Ovary (tissue), 9 donors: Measurements from ENCODE around the gene B4GALNT2. TPM values are rescaled to one million over a fixed set of nuclear protein-coding genes. Genes with fewer than 3 reads are reported as not detected.
"Not testable (repeated sequence)": the region's sequence is repeated elsewhere in the genome, so short reads cannot be mapped to it uniquely, and the experiment has no call there.

Source experiments
- DNase-seq, 5 donors: peaks; one replicate each; pipeline ENCODE4 v3.0.0-alpha.2; 2019 to 2020
- H3K27ac ChIP-seq, 2 donors: fragments of 200-600 bp; one replicate each; pipeline versions ENCODE4 v1.5.1 to v1.8.0; 2019 to 2022
- H3K27me3 ChIP-seq: fragments of 200-600 bp; one replicate; pipeline ENCODE4 v1.8.0; 2022
- H3K36me3 ChIP-seq: fragments of 200-600 bp; sonication (generic); one replicate; pipeline ENCODE4 v1.5.1; 2019
- H3K4me1 ChIP-seq: one replicate; pipeline ENCODE4 v1.8.1; 2013; ENCODE audit warnings: mild to moderate bottlenecking, moderate library complexity; ENCODE audit not compliant: insufficient read depth
- H3K4me3 ChIP-seq: fragments of 200-600 bp; sonication (generic); one replicate; pipeline ENCODE4 v1.5.1; 2017
- H3K9me3 ChIP-seq, 2 donors: fragments of 200-600 bp in 1 of 2; sonication (generic) in 1 of 2; one replicate each; pipeline versions ENCODE4 v1.5.1 to v1.8.1; 2013 to 2019; ENCODE audit warnings: mild to moderate bottlenecking in 1 of 2, moderate library complexity in 1 of 2
- EP300 ChIP-seq: sonication (generic); formaldehyde crosslinking; IDR thresholded peaks from one replicate; pipeline ENCODE4 v1.6.1; 2017; ENCODE audit warnings: antibody characterized with exemption
- POLR2A ChIP-seq: fragments of 450-650 bp; IDR thresholded peaks from one replicate; pipeline ENCODE4 v1.6.1; 2017; ENCODE audit warnings: antibody characterized with exemption, mild to moderate bottlenecking, moderate library complexity
- WGBS, 3 donors: extraction: QIAGEN DNeasy Blood & Tissue Kit in 1 of 3; methylation state at CpG; one replicate each; pipeline versions ENCODE4 v1.1.5 to v1.1.7; 2013 to 2017; 5-methylcytosine and 5-hydroxymethylcytosine counted together
- intact Hi-C, 4 donors: fragments of 100-400 bp; cut with DNase I; formaldehyde crosslinking; loops; one replicate each; pipeline versions ENCODE4 v1.11.0 to v1.15.1; 2022 to 2023
- polyA plus RNA-seq, 2 donors: library from polyadenylated mRNA; stranded (reverse); fragments of 200-250 nt in 1 of 2; fragments of 350-450 nt in 1 of 2; fragmentation: Illumina TruSeq in 1 of 2; extraction: RNeasy Lipid Tissue Mini Kit (QIAGEN cat#74804) in 1 of 2; gene quantifications; one replicate each; pipeline ENCODE4 v1.2.3, GENCODE V29; 2013 to 2014
- total RNA-seq, 7 donors: library from RNA; depleted of rRNA in 2 of 7; stranded (reverse); fragments of >200 nt in 2 of 7; fragmentation: NEBNext Ultra II Directional in 3 of 7; extraction: Animal tissue kit (Norgen Biotek cat#: 25700) in 3 of 7; gene quantifications; one replicate each; pipeline versions ENCODE4 v1.1.0 to v1.2.4, GENCODE V29; 2016 to 2023
- TF ChIP-seq, protein P1 (sequence below), 3 donors: fragments of 450-650 bp in 2 of 3; fragments of 200-600 bp in 1 of 3; IDR thresholded peaks; one replicate each; pipeline versions ENCODE4 v1.5.1 to v1.8.0; 2016 to 2022; ENCODE audit warnings: antibody characterized with exemption in 3 of 3, mild to moderate bottlenecking in 1 of 3
- donor health status: DM: no; HTN: no; CAD: no; lungs with moderate emphysema.
- donor health status: DM: no; HTN: no; CAD: no.
- donor health status: Bipolar disorder and iron deficiency.
- donor health status: DM: yes; HTN: yes; CAD: no.
- donor health status: DM: no; HTN: no; CAD: no.
- donor health status: DM: yes; HTN: yes; CAD: no.

Gene B4GALNT2
- total and polyA plus RNA-seq, 9 donors: under 0.01 to 0.03 (median 0.03) TPM; not detected in 5

DNA sequence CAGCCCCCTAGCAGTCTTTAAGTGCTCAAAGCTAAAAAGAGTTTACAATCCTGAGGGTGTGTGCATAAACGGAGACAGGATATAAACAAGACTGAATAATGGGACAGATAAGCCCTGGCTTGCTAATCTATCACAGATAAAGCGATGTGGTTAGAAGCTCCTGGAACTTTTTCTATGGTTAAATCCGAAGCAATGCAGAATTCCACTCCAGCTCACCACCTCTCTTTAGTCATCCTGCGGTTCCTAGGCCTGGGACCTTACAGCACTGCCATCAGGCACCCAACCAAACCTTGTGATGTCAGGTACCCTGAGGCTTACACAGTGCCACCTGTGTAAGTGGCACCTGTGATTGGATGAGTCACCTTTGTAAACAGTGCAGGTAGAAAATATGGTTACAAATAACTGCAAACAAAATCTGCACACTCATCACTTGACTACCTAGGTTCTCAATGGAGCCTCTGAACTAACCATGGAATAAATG, 31.5 kb upstream of the B4GALNT2 start:
- WGBS, 3 donors: 50 to 65% (median 62%) methylated on average over 4 of the region's 4 CpGs
- no peak overlapping the region for H3K27ac ChIP-seq
- TF ChIP-seq EP300 (no peak), POLR2A (no peak)
- TF ChIP-seq, protein P1, sequence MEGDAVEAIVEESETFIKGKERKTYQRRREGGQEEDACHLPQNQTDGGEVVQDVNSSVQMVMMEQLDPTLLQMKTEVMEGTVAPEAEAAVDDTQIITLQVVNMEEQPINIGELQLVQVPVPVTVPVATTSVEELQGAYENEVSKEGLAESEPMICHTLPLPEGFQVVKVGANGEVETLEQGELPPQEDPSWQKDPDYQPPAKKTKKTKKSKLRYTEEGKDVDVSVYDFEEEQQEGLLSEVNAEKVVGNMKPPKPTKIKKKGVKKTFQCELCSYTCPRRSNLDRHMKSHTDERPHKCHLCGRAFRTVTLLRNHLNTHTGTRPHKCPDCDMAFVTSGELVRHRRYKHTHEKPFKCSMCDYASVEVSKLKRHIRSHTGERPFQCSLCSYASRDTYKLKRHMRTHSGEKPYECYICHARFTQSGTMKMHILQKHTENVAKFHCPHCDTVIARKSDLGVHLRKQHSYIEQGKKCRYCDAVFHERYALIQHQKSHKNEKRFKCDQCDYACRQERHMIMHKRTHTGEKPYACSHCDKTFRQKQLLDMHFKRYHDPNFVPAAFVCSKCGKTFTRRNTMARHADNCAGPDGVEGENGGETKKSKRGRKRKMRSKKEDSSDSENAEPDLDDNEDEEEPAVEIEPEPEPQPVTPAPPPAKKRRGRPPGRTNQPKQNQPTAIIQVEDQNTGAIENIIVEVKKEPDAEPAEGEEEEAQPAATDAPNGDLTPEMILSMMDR (IDR thresholded peaks at IDR 0.05): no peak
- no peaks in the 10 kb centered on the region for H3K9me3 ChIP-seq
- no peak for DNase-seq
- H3K4me3 ChIP-seq: no peak overlapping the region
- no peaks in the 10 kb centered on the region for H3K36me3 ChIP-seq
- H3K4me1 ChIP-seq: no peaks in the 10 kb centered on the region
- H3K27me3 ChIP-seq: no peaks in the 10 kb centered on the region
- intact Hi-C loops: no loop called here

DNA sequence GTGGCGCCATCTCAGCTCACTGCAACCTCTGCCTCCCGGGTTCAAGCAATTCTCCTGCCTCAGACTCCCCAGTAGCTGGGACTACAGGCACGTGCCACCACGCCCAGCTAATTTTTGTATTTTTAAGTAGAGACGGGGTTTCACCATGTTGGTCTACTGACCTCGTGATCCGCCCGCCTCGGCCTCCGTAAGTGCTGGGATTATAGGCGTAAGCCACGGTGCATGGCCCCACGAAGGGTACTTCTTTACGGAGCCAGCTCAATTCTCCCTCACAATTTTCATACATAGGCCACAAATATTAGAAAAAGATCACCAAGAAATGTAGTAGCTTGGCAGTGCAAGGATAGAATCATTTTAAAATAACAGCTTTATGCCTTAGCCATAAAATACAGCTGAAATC, 29.2 kb upstream of the B4GALNT2 start:
- H3K9me3 ChIP-seq, H3K27ac ChIP-seq, H3K4me3 ChIP-seq, H3K36me3 ChIP-seq, H3K27me3 ChIP-seq, H3K4me1 ChIP-seq, DNase-seq, intact Hi-C loops: not testable (repeated sequence)
- WGBS, 3 donors: 93% methylated on average over 14 of the region's 14 CpGs

DNA sequence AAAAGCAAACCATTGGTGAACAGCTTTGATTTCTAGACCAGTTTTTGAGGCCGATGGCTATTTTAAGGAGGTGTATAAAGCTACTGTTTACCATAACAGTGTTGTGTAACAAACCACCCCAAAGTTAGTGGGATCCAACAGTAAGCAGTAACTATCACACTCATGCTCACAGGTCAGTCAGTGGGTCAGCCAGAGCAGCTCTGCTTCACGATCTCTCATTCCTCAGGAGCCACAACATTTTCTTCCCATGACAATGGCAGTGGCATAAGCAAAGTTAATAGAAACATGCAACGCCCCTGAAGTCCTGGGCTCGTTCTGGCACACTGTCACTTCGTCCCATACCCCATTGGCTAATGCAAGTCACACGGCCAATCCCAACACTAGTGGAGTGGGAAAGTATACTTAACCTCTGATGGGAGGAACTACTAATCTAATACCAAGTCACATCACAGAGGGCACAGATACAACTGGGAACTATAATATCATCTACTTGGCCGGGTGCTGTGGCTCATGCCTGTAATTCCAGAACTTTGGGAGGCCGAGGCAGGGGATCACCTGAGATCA, 28.0 kb upstream of the B4GALNT2 start:
- DNase-seq: no peak
- Histone ChIP-seq H3K27me3 (no peaks in the 10 kb centered on the region), H3K4me1 (no peaks in the 10 kb centered on the region), H3K9me3 (no peaks in the 10 kb centered on the region), H3K36me3 (no peaks in the 10 kb centered on the region), H3K27ac (no peak overlapping the region), H3K4me3 (no peak overlapping the region)
- intact Hi-C loops: no loop called here
- TF ChIP-seq EP300: no peak
- no peak for TF ChIP-seq POLR2A
- TF ChIP-seq, protein P1 (IDR thresholded peaks at IDR 0.05): no peak
- WGBS, 3 donors: 70 to 83% (median 75%) methylated on average over 8 of the region's 8 CpGs

DNA sequence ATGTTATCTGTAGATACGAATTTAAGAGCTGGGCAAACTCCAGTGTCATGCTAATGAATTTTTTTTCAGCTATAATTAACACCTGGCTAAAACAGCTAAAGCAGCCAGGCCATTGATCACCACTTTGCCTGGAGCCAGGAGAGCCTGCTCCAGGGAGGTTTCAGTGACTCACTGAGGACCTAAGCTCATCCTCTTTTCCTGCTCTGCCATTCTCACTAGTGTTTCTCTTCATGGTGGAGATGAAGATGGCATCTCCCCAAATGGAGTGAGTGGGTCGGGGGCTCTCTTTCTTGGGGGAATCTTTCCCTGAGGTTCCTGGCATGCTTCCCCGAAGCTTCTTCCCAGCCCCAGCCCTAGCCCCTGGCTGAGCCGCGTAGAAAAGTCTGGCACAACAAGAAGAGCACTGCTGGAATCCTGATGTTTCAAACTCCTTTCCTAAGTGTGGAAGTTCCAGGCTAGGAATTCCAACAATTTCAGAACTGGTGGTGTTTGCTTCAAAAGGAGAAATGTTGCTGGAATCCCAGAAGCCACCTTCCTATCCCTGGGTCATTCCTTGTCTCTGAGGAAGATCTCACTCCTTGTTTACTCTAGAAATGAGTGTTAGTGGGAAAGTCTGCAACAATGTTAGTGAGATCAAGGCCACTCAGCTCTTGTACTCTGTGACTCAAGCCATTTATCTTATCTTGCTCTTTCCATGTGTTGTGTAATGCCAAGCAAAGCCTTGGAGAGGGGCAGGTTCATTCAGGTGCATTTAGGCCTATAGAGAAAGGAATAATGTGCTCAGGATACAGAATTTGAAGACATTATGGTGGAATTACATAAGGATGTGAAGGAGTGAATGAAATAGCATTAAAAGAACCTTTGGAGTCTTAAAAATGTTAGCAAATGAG, 26.0 kb upstream of the B4GALNT2 start:
- intact Hi-C loops: no loop called here
- no peak overlapping the region for H3K4me3 ChIP-seq
- no peak overlapping the region for H3K27ac ChIP-seq
- no peaks in the 10 kb centered on the region for H3K9me3 ChIP-seq
- no peaks in the 10 kb centered on the region for H3K36me3 ChIP-seq
- DNase-seq: no peak
- no peaks in the 10 kb centered on the region for H3K27me3 ChIP-seq
- TF ChIP-seq POLR2A (no peak), EP300 (no peak)
- TF ChIP-seq, protein P1 (IDR thresholded peaks at IDR 0.05): no peak
- WGBS, 3 donors: 28 to 43% (median 29%) methylated on average over 5 of the region's 5 CpGs
- H3K4me1 ChIP-seq: no peaks in the 10 kb centered on the region

DNA sequence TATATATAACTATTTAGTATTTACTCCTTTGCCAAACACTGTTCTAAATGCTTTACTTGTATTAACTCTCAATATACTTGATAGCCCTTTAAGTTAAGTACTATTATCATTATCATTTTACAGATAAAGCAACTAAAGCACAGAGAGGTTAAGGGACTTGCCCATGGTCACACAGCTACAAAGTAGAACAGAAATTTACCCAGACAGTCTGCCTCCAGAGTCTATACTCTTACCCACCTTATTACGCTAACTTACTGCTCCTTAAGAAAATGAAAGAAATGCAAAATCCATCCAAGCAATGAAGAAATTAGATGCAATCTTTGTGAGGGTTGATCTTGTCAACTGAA, 25.4 kb upstream of the B4GALNT2 start:
- Histone ChIP-seq H3K4me1 (no peaks in the 10 kb centered on the region), H3K27me3 (no peaks in the 10 kb centered on the region), H3K4me3 (no peak overlapping the region), H3K9me3 (no peaks in the 10 kb centered on the region), H3K27ac (no peak overlapping the region), H3K36me3 (no peaks in the 10 kb centered on the region)
- intact Hi-C loops: no loop called here
- TF ChIP-seq EP300 (no peak), POLR2A (no peak)
- TF ChIP-seq, protein P1 (IDR thresholded peaks at IDR 0.05): no peak
- 94 to 98% (median 95%) methylated on average over 1 of the region's 1 CpG for WGBS, 3 donors
- DNase-seq: no peak
